SK-N-SH (cell line): Measurements from ENCODE around the gene KIAA0319L. TPM values are rescaled to one million over a fixed set of nuclear protein-coding genes. Genes with fewer than 3 reads are reported as not detected.

Experiments used
- CTCF ChIA-PET: fragments of 300-600, 350-600 bp; formaldehyde crosslinking; extraction: SDS; loops from one replicate; lab custom pipeline; 2021; lab: Yijun Ruan, JAX
- POLR2A ChIA-PET: fragments of 350-600 bp; sonication (Branson Sonifier 250); formaldehyde crosslinking; extraction: SDS; loops from one replicate; lab custom pipeline; 2020; ENCODE audit warnings: antibody characterized with exemption, inconsistent platforms; lab: Yijun Ruan, JAX
- DNase-seq: peaks from one replicate; pipeline ENCODE4 v3.0.0; 2012
- H2AFZ ChIP-seq: fragments of 200-600 bp; sonication (generic); 2 replicates; pipeline ENCODE4 v1.8.1; 2016; ENCODE audit warnings: antibody characterized with exemption, mild to moderate bottlenecking, low read depth
- H3F3A ChIP-seq: fragments of 200-600 bp; sonication (generic); replicated peaks from 2 replicates; pipeline ENCODE3; 2016; ENCODE audit warnings: antibody characterized with exemption, mild to moderate bottlenecking; ENCODE audit not compliant: insufficient read depth
- H3K27ac ChIP-seq, 2 experiments: fragments of 200-500 bp in 1 of 2; fragments of 200-600 bp in 1 of 2; sonication (Bioruptor generic) in 1 of 2; sonication (generic), shearing (Covaris generic) in 1 of 2; 2 replicates each; pipeline versions ENCODE4 v1.5.1 to v1.6.1; 2014 to 2016; ENCODE audit warnings: low read depth in 2 of 2, inconsistent platforms in 1 of 2, low read length in 1 of 2, mild to moderate bottlenecking in 1 of 2, mixed read lengths in 1 of 2
- H3K27me3 ChIP-seq: fragments of 200-600 bp; sonication (generic), shearing (Covaris generic); 2 replicates; pipeline ENCODE4 v1.6.1; 2016; ENCODE audit warnings: mixed run types; ENCODE audit not compliant: insufficient read depth
- H3K36me3 ChIP-seq, 2 experiments: fragments of 200-500 bp in 1 of 2; fragments of 200-600 bp in 1 of 2; sonication (Bioruptor generic) in 1 of 2; sonication (generic) in 1 of 2; replicated peaks in 1 of 2; 2 replicates each; pipeline versions ENCODE3 to v1.5.1; 2014 to 2016; ENCODE audit warnings: low read length in 1 of 2, mild to moderate bottlenecking in 1 of 2; ENCODE audit not compliant: insufficient read depth in 2 of 2, control insufficient read depth in 1 of 2
- H3K4me1 ChIP-seq, 2 experiments: fragments of 200-500 bp in 1 of 2; fragments of 200-600 bp in 1 of 2; sonication (Bioruptor generic) in 1 of 2; sonication (generic), shearing (Covaris generic) in 1 of 2; 2 replicates each; pipeline versions ENCODE4 v1.5.1 to v1.6.1; 2014 to 2016; ENCODE audit warnings: low read depth in 1 of 2, low read length in 1 of 2, mixed run types in 1 of 2; ENCODE audit not compliant: insufficient read depth in 2 of 2, control insufficient read depth in 1 of 2
- H3K4me2 ChIP-seq: fragments of 200-600 bp; sonication (generic), shearing (Covaris generic); 2 replicates; pipeline ENCODE4 v1.6.1; 2017; ENCODE audit warnings: mixed run types
- H3K4me3 ChIP-seq, 2 experiments: fragments of 200-500 bp in 1 of 2; fragments of 200-600 bp in 1 of 2; sonication (Bioruptor generic) in 1 of 2; sonication (generic), shearing (Covaris generic) in 1 of 2; 2 replicates each; pipeline versions ENCODE4 v1.5.1 to v1.8.1; 2014 to 2016; ENCODE audit warnings: low read depth in 2 of 2, inconsistent platforms in 1 of 2, low read length in 1 of 2, mild to moderate bottlenecking in 1 of 2, mixed read lengths in 1 of 2, moderate library complexity in 1 of 2
- H3K79me2 ChIP-seq: fragments of 200-600 bp; sonication (generic); 2 replicates; pipeline ENCODE4 v1.8.1; 2017; ENCODE audit warnings: mild to moderate bottlenecking; ENCODE audit not compliant: insufficient read depth
- H3K9ac ChIP-seq: fragments of 200-600 bp; sonication (generic); 2 replicates; pipeline ENCODE4 v1.6.1; 2017; ENCODE audit warnings: mixed run types
- H3K9me2 ChIP-seq: fragments of 200-600 bp; sonication (generic); 2 replicates; pipeline ENCODE4 v1.6.1; 2017; ENCODE audit warnings: mixed run types
- H3K9me3 ChIP-seq: fragments of 200-600 bp; sonication (generic); 2 replicates; pipeline ENCODE4 v1.6.1; 2017; ENCODE audit warnings: mixed run types, mild to moderate bottlenecking, moderate library complexity
- H4K20me1 ChIP-seq: fragments of 200-600 bp; sonication (generic); 2 replicates; pipeline ENCODE4 v1.6.1; 2017; ENCODE audit warnings: mild to moderate bottlenecking, mixed run types; ENCODE audit not compliant: insufficient read depth
- CTCF ChIP-seq: fragments of 200-600 bp; sonication (generic); IDR thresholded peaks from 2 replicates; pipeline ENCODE4 v1.6.1; 2017; ENCODE audit warnings: antibody characterized with exemption, mild to moderate bottlenecking, moderate library complexity
- EP300 ChIP-seq, 2 experiments: IDR thresholded peaks; 2 replicates each; pipeline versions ENCODE4 v1.4.0 to v1.6.1; 2012; ENCODE audit warnings: borderline replicate concordance in 1 of 2, low read depth in 1 of 2, low read length in 1 of 2
- EZH2phosphoT487 ChIP-seq: fragments of 200-600 bp; sonication (generic); IDR thresholded peaks from 2 replicates; pipeline ENCODE4 v1.6.1; 2017; ENCODE audit warnings: low read depth, mixed run types, mild to moderate bottlenecking, antibody characterized with exemption, moderate library complexity, borderline replicate concordance
- FOSL2 ChIP-seq: IDR thresholded peaks from 2 replicates; pipeline ENCODE4 v1.4.0; 2012; ENCODE audit warnings: low read depth, mild to moderate bottlenecking, moderate library complexity, borderline replicate concordance
- FOXJ3 ChIP-seq: sonication (generic); formaldehyde crosslinking; IDR thresholded peaks from 2 replicates; pipeline ENCODE4 v1.5.1; 2020; ENCODE audit warnings: mild to moderate bottlenecking, missing genetic modification reagents
- FOXM1 ChIP-seq: IDR thresholded peaks from 2 replicates; pipeline ENCODE4 v1.4.0; 2012; ENCODE audit warnings: low read depth, mild to moderate bottlenecking
- JUND ChIP-seq: IDR thresholded peaks from 2 replicates; pipeline ENCODE4 v1.4.0; 2012
- MAX ChIP-seq: IDR thresholded peaks from 2 replicates; pipeline ENCODE4 v1.4.0; 2012; ENCODE audit warnings: low read depth
- NFIC ChIP-seq: IDR thresholded peaks from 2 replicates; pipeline ENCODE4 v1.4.0; 2012; ENCODE audit warnings: borderline replicate concordance
- RAD21 ChIP-seq: IDR thresholded peaks from 2 replicates; pipeline ENCODE4 v1.6.1; 2012; ENCODE audit warnings: mild to moderate bottlenecking, low read length
- RXRA ChIP-seq: IDR thresholded peaks from 2 replicates; pipeline ENCODE4 v1.4.0; 2012; ENCODE audit warnings: low read depth, mild to moderate bottlenecking, borderline replicate concordance
- SIN3A ChIP-seq: IDR thresholded peaks from 2 replicates; pipeline ENCODE4 v1.6.1; 2012; ENCODE audit warnings: low read depth, mild to moderate bottlenecking, low read length, moderate library complexity, borderline replicate concordance
- SMC3 ChIP-seq: IDR thresholded peaks from 2 replicates; pipeline ENCODE4 v1.6.1; 2012; ENCODE audit warnings: low read depth, low read length, improper control_type of control experiment
- TCF12 ChIP-seq: IDR thresholded peaks from 2 replicates; pipeline ENCODE4 v1.4.0; 2012
- USF1 ChIP-seq: IDR thresholded peaks from 2 replicates; pipeline ENCODE4 v1.4.0; 2012; ENCODE audit warnings: low read depth, borderline replicate concordance
- USF2 ChIP-seq: fragments of 150-350 bp; IDR thresholded peaks from 2 replicates; pipeline ENCODE4 v1.6.1; 2017; ENCODE audit warnings: antibody characterized with exemption, low read length, low read depth, borderline replicate concordance
- ZBTB33 ChIP-seq: IDR thresholded peaks from 2 replicates; pipeline ENCODE4 v1.4.0; 2012; ENCODE audit warnings: low read depth, borderline replicate concordance
- WGBS: methylation state at CpG from one replicate; pipeline ENCODE4 v1.1.6; 2017; ENCODE audit warnings: low lambda C conversion rate; 5-methylcytosine and 5-hydroxymethylcytosine counted together
- polyA plus RNA-seq, 3 experiments: library from polyadenylated mRNA; depleted of rRNA; stranded (reverse); fragments of >200 nt; gene quantifications; 2 replicates each; pipeline ENCODE4 v1.2.3, GENCODE V29; 2012

KIAA0319L gene
- polyA plus RNA-seq, 1 of the 3 experiments (the other 2 are of a cell fraction): 51.9 TPM

- TF ChIP-seq NFIC: no peak
- TF ChIP-seq JUND: no peak
- no peak for TF ChIP-seq SMC3
- no peak for TF ChIP-seq USF2
- TF ChIP-seq EP300 (IDR thresholded peaks at IDR 0.05; ENCODE audit: borderline replicate concordance in 1 of 2, low read depth in 1 of 2, low read length in 1 of 2): peak in 1 of 2 experiments; percentile 39; a peak in 1 of 4 replicates
- no peak for TF ChIP-seq SIN3A
- TF ChIP-seq RXRA: no peak
- TF ChIP-seq FOXM1: no peak
- TF ChIP-seq TCF12: no peak
These were observed 47.6 kb downstream of the KIAA0319L start (continued) for GRCh38 chr1:35509558-35509957.

- H3K9me2 ChIP-seq: no peaks in the 10 kb centered on the region
- POLR2A ChIA-PET: no interaction called here
- no peak overlapping the region for H2AFZ ChIP-seq
- H3K27me3 ChIP-seq: no peaks in the 10 kb centered on the region
- peaks cover 17 to 31% of the 10 kb centered on the region in 2 experiments; a peak in 3 of 4 replicates for H3K4me1 ChIP-seq
- H4K20me1 ChIP-seq: peaks cover 12% of the 10 kb centered on the region
- no peak for TF ChIP-seq EZH2phosphoT487
- TF ChIP-seq FOSL2: no peak
- no peak for TF ChIP-seq MAX
- no peak for TF ChIP-seq EP300 (IDR thresholded peaks at IDR 0.05; ENCODE audit: borderline replicate concordance in 1 of 2, low read depth in 1 of 2, low read length in 1 of 2)
- no peak overlapping the region for H3K4me3 ChIP-seq
- no peak for DNase-seq
- H3K36me3 ChIP-seq: peaks cover 0 to 15% of the 10 kb centered on the region in 2 experiments
- H3K9ac ChIP-seq: no peak overlapping the region
- no peak overlapping the region for H3K27ac ChIP-seq
- peaks cover 8% of the 10 kb centered on the region for H3F3A ChIP-seq
- no peaks in the 10 kb centered on the region for H3K9me3 ChIP-seq
- H3K79me2 ChIP-seq: peaks cover 42% of the 10 kb centered on the region
- CTCF ChIA-PET: interaction anchor here (1.2 to 1.3 kb wide), 3 partner anchors 8 to 57 kb away, joined by 3 to 6 read pairs (median 5); no protein-coding TSS in a partner anchor
- H3K4me2 ChIP-seq: no peak overlapping the region
These were observed 49.3 kb downstream of the KIAA0319L start for GRCh38 chr1:35507947-35508346.

GRCh38 chr1:35506960-35507912, 50.0 kb downstream of the KIAA0319L start:
- Histone ChIP-seq H4K20me1 (peaks cover 12% of the 10 kb centered on the region), H3F3A (peaks cover 8% of the 10 kb centered on the region), H3K27ac (peak overlapping the region in 1 of 2 experiments; percentile 65; a peak in 1 of 4 replicates), H3K9me3 (no peaks in the 10 kb centered on the region), H3K4me1 (peaks cover 17 to 31% of the 10 kb centered on the region in 2 experiments; a peak in 3 of 4 replicates), H2AFZ (no peak overlapping the region), H3K36me3 (peaks cover 0 to 15% of the 10 kb centered on the region in 2 experiments), H3K9me2 (no peaks in the 10 kb centered on the region), H3K79me2 (peaks cover 37% of the 10 kb centered on the region; the same call in 1 of the 2 replicates), H3K27me3 (no peaks in the 10 kb centered on the region), H3K4me2 (no peak overlapping the region), H3K4me3 (no peak overlapping the region), H3K9ac (no peak overlapping the region)
- DNase-seq: no peak
- ChIA-PET POLR2A (no interaction called here), CTCF (interaction anchor here (1.2 kb wide), 1 partner anchor 31 kb away, joined by 3 read pairs; no protein-coding TSS in a partner anchor)
- WGBS: 93% methylated on average over 3 of the region's 3 CpGs
- TF ChIP-seq FOXJ3 (CRISPR knock-in tag) (no peak), FOXM1 (no peak), ZBTB33 (no peak), EZH2phosphoT487 (no peak), SIN3A (no peak), JUND (no peak), USF1 (no peak), CTCF (no peak), RAD21 (no peak)
